ENCODE data around the gene RPP21.

The RPP21 gene

GRCh38 chr6:30386166-30386565, 41.2 kb downstream of the RPP21 start:
- DNase-seq: no peak

GRCh38 chr6:30391240-30391639, 46.3 kb downstream of the RPP21 start:
- DNase-seq: no peak

- no peak for DNase-seq
Measured at GRCh38 chr6:30394139-30394538, 49.2 kb downstream of the RPP21 start.

All from activated T-cell treated with anti-CD3 and anti-CD28 coated beads, Interleukin-2, amount 50 U/mL, for 48 hours (primary cell).